H9 (cell line): ENCODE results near the gene CSTF3. TPM values are rescaled to one million over a fixed set of nuclear protein-coding genes. Genes with fewer than 3 reads are reported as not detected.

Experiments used
- DNase-seq: peaks from one replicate; pipeline ENCODE4 v3.0.0-alpha.2; 2017
- H2AFZ ChIP-seq: one replicate; pipeline ENCODE4 v1.6.1; 2013; ENCODE audit warnings: mild to moderate bottlenecking, low read length, control low read depth, moderate library complexity
- H2AK5ac ChIP-seq: 2 replicates; pipeline ENCODE4 v1.6.1; 2013; ENCODE audit warnings: low read length, control low read depth, mixed read lengths; ENCODE audit not compliant: insufficient read length
- H2BK120ac ChIP-seq: one replicate; pipeline ENCODE4 v1.6.1; 2013; ENCODE audit warnings: low read depth, mild to moderate bottlenecking, low read length, control low read depth, inconsistent platforms; ENCODE audit not compliant: poor library complexity, severe bottlenecking
- H2BK12ac ChIP-seq: 2 replicates; pipeline ENCODE4 v1.6.1; 2013; ENCODE audit warnings: low read length, control low read depth, mixed read lengths, low read depth; ENCODE audit not compliant: insufficient read length
- H2BK15ac ChIP-seq: 2 replicates; pipeline ENCODE4 v1.6.1; 2013; ENCODE audit warnings: low read depth, low read length, control low read depth
- H2BK20ac ChIP-seq: one replicate; pipeline ENCODE4 v1.6.1; 2013; ENCODE audit warnings: low read depth, mild to moderate bottlenecking, low read length, control low read depth, inconsistent platforms; ENCODE audit not compliant: poor library complexity, severe bottlenecking
- H2BK5ac ChIP-seq: 2 replicates; pipeline ENCODE4 v1.6.1; 2013; ENCODE audit warnings: low read length, control low read depth, mixed read lengths; ENCODE audit not compliant: insufficient read length
- H3K14ac ChIP-seq: 2 replicates; pipeline ENCODE4 v1.6.1; 2013; ENCODE audit warnings: low read length, control low read depth; ENCODE audit not compliant: insufficient read depth
- H3K18ac ChIP-seq: 2 replicates; pipeline ENCODE4 v1.6.1; 2013; ENCODE audit warnings: low read depth, mild to moderate bottlenecking, mixed read lengths, low read length, control low read depth; ENCODE audit not compliant: insufficient read length
- H3K23ac ChIP-seq: 2 replicates; pipeline ENCODE4 v1.6.1; 2013; ENCODE audit warnings: low read length, control low read depth, mixed read lengths, low read depth; ENCODE audit not compliant: insufficient read length
- H3K23me2 ChIP-seq: 2 replicates; pipeline ENCODE4 v1.6.1; 2013; ENCODE audit warnings: low read depth, mild to moderate bottlenecking, mixed read lengths, low read length, control low read depth; ENCODE audit not compliant: insufficient read length, poor library complexity, severe bottlenecking
- H3K27ac ChIP-seq: 2 replicates; pipeline ENCODE4 v1.5.1; 2013; ENCODE audit warnings: low read length, control low read depth, mixed read lengths, low read depth; ENCODE audit not compliant: insufficient read length
- H3K27me3 ChIP-seq: 2 replicates; pipeline ENCODE4 v1.6.1; 2013; ENCODE audit warnings: low read length, control low read depth, inconsistent platforms; ENCODE audit not compliant: insufficient read depth
- H3K4ac ChIP-seq: 2 replicates; pipeline ENCODE4 v1.6.1; 2013; ENCODE audit warnings: low read depth, mild to moderate bottlenecking, control low read depth, inconsistent platforms, low read length, moderate library complexity
- H3K4me1 ChIP-seq: 2 replicates; pipeline ENCODE4 v1.6.1; 2013; ENCODE audit warnings: low read length, control low read depth, inconsistent platforms; ENCODE audit not compliant: insufficient read depth
- H3K4me2 ChIP-seq: 2 replicates; pipeline ENCODE4 v1.6.1; 2013; ENCODE audit warnings: low read length, control low read depth, mixed read lengths; ENCODE audit not compliant: insufficient read length, insufficient read depth
- H3K56ac ChIP-seq: 2 replicates; pipeline ENCODE4 v1.6.1; 2013; ENCODE audit warnings: low read depth, mild to moderate bottlenecking, mixed read lengths, low read length, control low read depth; ENCODE audit not compliant: insufficient read length
- H3K79me1 ChIP-seq: 2 replicates; pipeline ENCODE4 v1.6.1; 2013; ENCODE audit warnings: low read depth, mild to moderate bottlenecking, moderate library complexity, low read length, control low read depth, inconsistent platforms; ENCODE audit not compliant: insufficient read depth, poor library complexity, severe bottlenecking
- H3K79me2 ChIP-seq: 2 replicates; pipeline ENCODE4 v1.6.1; 2013; ENCODE audit warnings: low read length, control low read depth, inconsistent platforms; ENCODE audit not compliant: insufficient read depth
- H3K9ac ChIP-seq: 2 replicates; pipeline ENCODE4 v1.6.1; 2013; ENCODE audit warnings: low read length, control low read depth, mixed read lengths; ENCODE audit not compliant: insufficient read length; ENCODE audit errors: extremely low read depth
- H3K9me3 ChIP-seq: one replicate; pipeline ENCODE4 v1.6.1; 2013; ENCODE audit warnings: low read depth, low read length, inconsistent platforms; ENCODE audit not compliant: control insufficient read depth
- H3T11ph ChIP-seq: one replicate; pipeline ENCODE4 v1.6.1; 2013; ENCODE audit warnings: mild to moderate bottlenecking, low read length, control low read depth, inconsistent platforms
- H4K20me1 ChIP-seq: one replicate; pipeline ENCODE4 v1.6.1; 2013; ENCODE audit not compliant: control insufficient read depth, insufficient read length, insufficient read depth
- H4K5ac ChIP-seq: 2 replicates; pipeline ENCODE4 v1.6.1; 2013; ENCODE audit warnings: low read depth, mild to moderate bottlenecking, mixed read lengths, low read length, control low read depth; ENCODE audit not compliant: insufficient read length
- H4K8ac ChIP-seq: replicated peaks from 2 replicates; pipeline ENCODE4 v1.6.1; 2013; ENCODE audit warnings: low read length, control low read depth, mixed read lengths, low read depth; ENCODE audit not compliant: insufficient read length
- H4K91ac ChIP-seq: 2 replicates; pipeline ENCODE4 v1.6.1; 2013; ENCODE audit warnings: low read depth, mild to moderate bottlenecking, moderate library complexity, mixed read lengths, low read length, control low read depth; ENCODE audit not compliant: insufficient read length
- H3K27ac Mint-ChIP-seq, 3 experiments: 2 replicates in 2 of 3; 3 replicates in 1 of 3; pipeline ENCODE4 v1.8.0; 2020 to 2021; ENCODE audit warnings: mixed read lengths in 3 of 3, mild to moderate bottlenecking in 1 of 3, moderate library complexity in 1 of 3
- H3K27me3 Mint-ChIP-seq: 2 replicates; pipeline ENCODE4 v1.8.0; 2021; ENCODE audit warnings: low read depth, mild to moderate bottlenecking, moderate library complexity, mixed read lengths
- H3K36me3 Mint-ChIP-seq, 3 experiments: 2 replicates in 2 of 3; 3 replicates in 1 of 3; pipeline ENCODE4 v1.8.0; 2020 to 2021; ENCODE audit warnings: low read depth in 3 of 3, mixed read lengths in 3 of 3; ENCODE audit not compliant: insufficient read depth in 1 of 3
- H3K4me1 Mint-ChIP-seq, 2 experiments: 2 replicates each; pipeline ENCODE4 v1.8.0; 2020; ENCODE audit warnings: mixed read lengths in 2 of 2
- H3K4me3 Mint-ChIP-seq, 2 experiments: 2 replicates in 1 of 2; 3 replicates in 1 of 2; pipeline ENCODE4 v1.8.0; 2020 to 2021; ENCODE audit warnings: mild to moderate bottlenecking in 2 of 2, mixed read lengths in 2 of 2, moderate library complexity in 1 of 2
- H3K9me3 Mint-ChIP-seq, 2 experiments: 2 replicates in 1 of 2; 3 replicates in 1 of 2; pipeline ENCODE4 v1.8.0; 2020; ENCODE audit warnings: mild to moderate bottlenecking in 2 of 2, mixed read lengths in 2 of 2, moderate library complexity in 1 of 2
- WGBS: extraction: QIAGEN DNeasy Blood & Tissue Kit; methylation state at CpG from one replicate; pipeline ENCODE4 v1.1.7; 2013; ENCODE audit warnings: missing lambda C conversion rate, low lambda C conversion rate, mixed read lengths; ENCODE audit not compliant: insufficient read length; ENCODE audit errors: extremely low coverage; 5-methylcytosine and 5-hydroxymethylcytosine counted together
- total RNA-seq: library from RNA; stranded (reverse); gene quantifications from 2 replicates; pipeline ENCODE4 v1.2.1, GENCODE V29; 2021
- TF ChIP-seq, protein P1 (sequence below): fragments of 200-600 bp; sonication (generic); conservative IDR thresholded peaks from 3 replicates; pipeline ENCODE4 v1.8.0; 2021; ENCODE audit warnings: antibody characterized with exemption, mild to moderate bottlenecking

CSTF3 gene
- total RNA-seq, 1 experiment from 2014 or later = 41.5 TPM

DNA sequence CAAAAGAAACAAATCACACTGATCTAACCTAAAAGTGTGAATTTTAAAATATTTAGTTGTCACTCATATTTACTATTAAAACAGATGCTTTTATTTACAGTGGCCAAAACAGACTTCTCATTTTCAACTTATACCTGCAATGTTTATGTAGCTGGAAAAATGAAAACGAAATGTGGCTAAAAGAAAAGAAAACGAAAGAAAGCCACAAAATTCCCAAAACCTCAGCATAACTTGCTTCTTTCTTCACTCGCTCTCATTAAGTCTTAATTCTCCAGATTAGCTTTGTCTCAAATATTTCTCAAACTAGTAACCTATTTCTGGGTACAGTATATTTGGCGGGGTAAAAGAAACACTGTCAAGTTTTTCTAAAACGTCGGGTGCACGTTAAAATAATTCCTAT, 693 bp downstream of the CSTF3 start:
- Histone ChIP-seq H3K4me1 (peaks cover 2% of the 10 kb centered on the region; the same call in 1 of the 2 replicates), H4K20me1 (no peaks in the 10 kb centered on the region), H2BK12ac (no peak overlapping the region), H2BK15ac (no peak overlapping the region), H3K4me2 (peak overlapping the region; percentile 99), H4K5ac (no peak overlapping the region), H3K9ac (peak overlapping the region; percentile 99), H2BK5ac (no peak overlapping the region), H2AFZ (no peak overlapping the region), H3K14ac (peak overlapping the region; percentile 96; the same call in 1 of the 2 replicates), H4K8ac (no peak overlapping the region), H2AK5ac (no peak overlapping the region), H3K23ac (no peak overlapping the region), H3K79me1 (no peaks in the 10 kb centered on the region), H4K91ac (no peak overlapping the region), H2BK20ac (no peak overlapping the region), H3K56ac (no peak overlapping the region), H3K9me3 (no peaks in the 10 kb centered on the region), H3K18ac (no peak overlapping the region), H3K27ac (no peak overlapping the region), H2BK120ac (no peak overlapping the region), H3K4ac (no peak overlapping the region), H3K23me2 (peaks cover 8% of the 10 kb centered on the region), H3K27me3 (no peaks in the 10 kb centered on the region), H3T11ph (no peak overlapping the region), H3K79me2 (peaks cover 50% of the 10 kb centered on the region; the same call in 1 of the 2 replicates)
- H3K9me3 Mint-ChIP-seq = peaks cover 4 to 13% of the 10 kb centered on the region in 2 experiments; a peak in 3 of 5 replicates
- no peaks in the 10 kb centered on the region for H3K27me3 Mint-ChIP-seq
- peak overlapping the region; percentile 99 to 100 (median 99) for H3K27ac Mint-ChIP-seq
- no peak for DNase-seq
- H3K36me3 Mint-ChIP-seq = peaks cover 26 to 45% (median 30%) of the 10 kb centered on the region in 3 experiments
- peaks cover 34 to 43% of the 10 kb centered on the region in 2 experiments for H3K4me1 Mint-ChIP-seq
- peak overlapping the region; percentile 99 to 100 for H3K4me3 Mint-ChIP-seq
- TF ChIP-seq, protein P1, sequence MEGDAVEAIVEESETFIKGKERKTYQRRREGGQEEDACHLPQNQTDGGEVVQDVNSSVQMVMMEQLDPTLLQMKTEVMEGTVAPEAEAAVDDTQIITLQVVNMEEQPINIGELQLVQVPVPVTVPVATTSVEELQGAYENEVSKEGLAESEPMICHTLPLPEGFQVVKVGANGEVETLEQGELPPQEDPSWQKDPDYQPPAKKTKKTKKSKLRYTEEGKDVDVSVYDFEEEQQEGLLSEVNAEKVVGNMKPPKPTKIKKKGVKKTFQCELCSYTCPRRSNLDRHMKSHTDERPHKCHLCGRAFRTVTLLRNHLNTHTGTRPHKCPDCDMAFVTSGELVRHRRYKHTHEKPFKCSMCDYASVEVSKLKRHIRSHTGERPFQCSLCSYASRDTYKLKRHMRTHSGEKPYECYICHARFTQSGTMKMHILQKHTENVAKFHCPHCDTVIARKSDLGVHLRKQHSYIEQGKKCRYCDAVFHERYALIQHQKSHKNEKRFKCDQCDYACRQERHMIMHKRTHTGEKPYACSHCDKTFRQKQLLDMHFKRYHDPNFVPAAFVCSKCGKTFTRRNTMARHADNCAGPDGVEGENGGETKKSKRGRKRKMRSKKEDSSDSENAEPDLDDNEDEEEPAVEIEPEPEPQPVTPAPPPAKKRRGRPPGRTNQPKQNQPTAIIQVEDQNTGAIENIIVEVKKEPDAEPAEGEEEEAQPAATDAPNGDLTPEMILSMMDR = no peak
- WGBS = no CpG with 5 or more reads among the region's 7 CpGs
